ENCODE measurements around the gene DUSP6.

GRCh38 chr12:89376844-89377243 lies 24.5 kb upstream of the DUSP6 start:
- no peak for TF ChIP-seq EZH2 (IDR thresholded peaks at IDR 0.05; ENCODE audit: low read length, missing control alignments)
- TF ChIP-seq CTCF (conservative IDR thresholded peaks at IDR 0.05 in 1 of 2, IDR thresholded peaks at IDR 0.05 in 1 of 2; ENCODE audit: low read depth in 1 of 2, low read length in 2 of 2), result no peak
